Keratinocyte (primary cell): ENCODE results near the gene TTC16.

Source experiments
- CTCF ChIP-seq, 3 experiments: IDR thresholded peaks in 1 of 3; conservative IDR thresholded peaks in 1 of 3; optimal IDR thresholded peaks in 1 of 3; 2 replicates in 2 of 3; 3 replicates in 1 of 3; pipeline versions ENCODE3 to v1.5.1; 2011; ENCODE audit warnings: low read length in 3 of 3, mild to moderate bottlenecking in 3 of 3, moderate library complexity in 2 of 3, control low read depth in 1 of 3, inconsistent platforms in 1 of 3; ENCODE audit not compliant: insufficient read depth in 2 of 3; ENCODE audit errors: extremely low read depth in 1 of 3
- EZH2 ChIP-seq: IDR thresholded peaks from one replicate; pipeline ENCODE4 v1.6.1; 2012; ENCODE audit warnings: inconsistent platforms, mild to moderate bottlenecking, low read length, moderate library complexity

- TF ChIP-seq CTCF (optimal IDR thresholded peaks at IDR 0.05 in 1 of 3, IDR thresholded peaks at IDR 0.05 in 1 of 3, conservative IDR thresholded peaks at IDR 0.05 in 1 of 3; ENCODE audit: extremely low read depth in 1 of 3, insufficient read depth in 2 of 3, low read length in 3 of 3) (no peak), EZH2 (no peak)
Measured at GRCh38 chr9:127714020-127714750, 1.7 kb upstream of the TTC16 start.
